Astrocyte (in vitro differentiated cells and primary cell): ENCODE measurements around the gene AFF4. TPM values are rescaled to one million over a fixed set of nuclear protein-coding genes. Genes with fewer than 3 reads are reported as not detected.
"Not testable (repeated sequence)": the region's sequence is repeated elsewhere in the genome, so short reads cannot be mapped to it uniquely, and the experiment has no call there.

Experiments used
- DNase-seq: peaks from one replicate; pipeline ENCODE4 v3.0.0-alpha.2; 2010; ENCODE audit warnings: low read depth
- FAIRE-seq: peaks from 2 replicates; lab custom pipeline; 2011; peaks lifted over from hg19 to GRCh38; lab: Jason Lieb, UNC
- H2AFZ ChIP-seq: 2 replicates; pipeline ENCODE4 v1.6.0; 2012; ENCODE audit warnings: low read depth, low read length, inconsistent platforms
- H3K27ac ChIP-seq: 2 replicates; pipeline ENCODE4 v1.5.1; 2011; ENCODE audit warnings: low read depth, low read length, inconsistent platforms
- H3K27me3 ChIP-seq: 2 replicates; pipeline ENCODE4 v1.6.0; 2011; ENCODE audit warnings: low read length, inconsistent platforms; ENCODE audit not compliant: insufficient read depth
- H3K36me3 ChIP-seq: 2 replicates; pipeline ENCODE4 v1.5.1; 2011; ENCODE audit warnings: low read length, inconsistent platforms; ENCODE audit not compliant: insufficient read depth
- H3K4me1 ChIP-seq: 2 replicates; pipeline ENCODE4 v1.5.1; 2011; ENCODE audit warnings: low read length, inconsistent platforms; ENCODE audit not compliant: insufficient read depth
- H3K4me2 ChIP-seq: 2 replicates; pipeline ENCODE4 v1.6.0; 2012; ENCODE audit warnings: low read length, inconsistent platforms
- H3K4me3 ChIP-seq: 2 replicates; pipeline ENCODE4 v1.5.1; 2011; ENCODE audit warnings: low read depth, mild to moderate bottlenecking, low read length, inconsistent platforms; ENCODE audit not compliant: insufficient read depth
- H3K79me2 ChIP-seq: 2 replicates; pipeline ENCODE4 v1.6.0; 2012; ENCODE audit warnings: mild to moderate bottlenecking, low read length, inconsistent platforms; ENCODE audit not compliant: insufficient read depth
- H3K9ac ChIP-seq: 2 replicates; pipeline ENCODE4 v1.6.0; 2012; ENCODE audit warnings: mild to moderate bottlenecking, low read length, inconsistent platforms
- H3K9me3 ChIP-seq: 2 replicates; pipeline ENCODE4 v1.5.1; 2012; ENCODE audit warnings: low read depth, mild to moderate bottlenecking, low read length, inconsistent platforms; ENCODE audit not compliant: insufficient read depth
- H4K20me1 ChIP-seq: 2 replicates; pipeline ENCODE4 v1.6.0; 2012; ENCODE audit warnings: low read length, inconsistent platforms; ENCODE audit not compliant: insufficient read depth
- H3K27ac Mint-ChIP-seq: one replicate; pipeline ENCODE4 v1.8.0; 2021; ENCODE audit warnings: mild to moderate bottlenecking, mixed read lengths; ENCODE audit not compliant: unreplicated experiment
- H3K27me3 Mint-ChIP-seq: one replicate; pipeline ENCODE4 v1.8.0; 2021; ENCODE audit warnings: low read depth, mixed read lengths; ENCODE audit not compliant: unreplicated experiment
- H3K36me3 Mint-ChIP-seq: one replicate; pipeline ENCODE4 v1.8.0; 2021; ENCODE audit warnings: low read depth, mixed read lengths; ENCODE audit not compliant: unreplicated experiment
- H3K4me1 Mint-ChIP-seq: one replicate; pipeline ENCODE4 v1.8.0; 2021; ENCODE audit warnings: low read depth, mixed read lengths; ENCODE audit not compliant: unreplicated experiment
- H3K4me3 Mint-ChIP-seq: one replicate; pipeline ENCODE4 v1.8.0; 2021; ENCODE audit warnings: mild to moderate bottlenecking, moderate library complexity, mixed read lengths; ENCODE audit not compliant: unreplicated experiment
- H3K9me3 Mint-ChIP-seq: one replicate; pipeline ENCODE4 v1.8.0; 2021; ENCODE audit warnings: mild to moderate bottlenecking, mixed read lengths; ENCODE audit not compliant: unreplicated experiment
- CTCF ChIP-seq: IDR thresholded peaks from 2 replicates; pipeline ENCODE4 v1.5.1; 2011; ENCODE audit warnings: low read depth, mild to moderate bottlenecking, inconsistent platforms, low read length, moderate library complexity; ENCODE audit not compliant: insufficient read depth
- EZH2 ChIP-seq: IDR thresholded peaks from 2 replicates; pipeline ENCODE4 v1.6.1; 2012; ENCODE audit warnings: mild to moderate bottlenecking, low read length, inconsistent platforms; ENCODE audit not compliant: insufficient read depth
- total RNA-seq: library from RNA; stranded (reverse); gene quantifications from 2 replicates; pipeline ENCODE4 v1.2.1, GENCODE V29; 2021

The AFF4 gene
- total RNA-seq, 1 donor from 2014 or later: 163 TPM

GRCh38 chr5:132961123-132961815, 2.2 kb downstream of the AFF4 start:
- peak; percentile 36 for DNase-seq

GRCh38 chr5:132956166-132956799, 7.2 kb downstream of the AFF4 start:
- not testable (repeated sequence) for H3K4me3 ChIP-seq, FAIRE-seq, H3K27ac ChIP-seq, H3K4me1 ChIP-seq, H3K9ac ChIP-seq, H3K9me3 ChIP-seq, H3K4me2 ChIP-seq, H2AFZ ChIP-seq, H3K4me3 Mint-ChIP-seq, H3K27me3 Mint-ChIP-seq, DNase-seq, H3K9me3 Mint-ChIP-seq, H3K27me3 ChIP-seq, H3K36me3 ChIP-seq
- Mint-ChIP-seq H3K4me1 (peaks cover 16% of the 10 kb centered on the region), H3K27ac (peak overlapping the region; percentile 41), H3K36me3 (peaks cover 10% of the 10 kb centered on the region)
- H4K20me1 ChIP-seq: peaks cover 96% of the 10 kb centered on the region
- H3K79me2 ChIP-seq: peaks cover 96% of the 10 kb centered on the region

More at GRCh38 chr5:132961123-132961815, 2.2 kb downstream of the AFF4 start:
- Histone ChIP-seq H3K9ac (peak overlapping the region; percentile 98), H3K4me3 (peak overlapping the region; percentile 87), H3K4me2 (peak overlapping the region; percentile 88), H3K79me2 (peaks cover 77% of the 10 kb centered on the region), H4K20me1 (peaks cover 60% of the 10 kb centered on the region), H3K27ac (peak overlapping the region; percentile 96)
- not testable (repeated sequence) for H3K9me3 Mint-ChIP-seq, H3K4me1 ChIP-seq, H2AFZ ChIP-seq, H3K36me3 ChIP-seq, H3K36me3 Mint-ChIP-seq, H3K4me1 Mint-ChIP-seq, H3K9me3 ChIP-seq, FAIRE-seq, H3K27me3 ChIP-seq, H3K27me3 Mint-ChIP-seq
- H3K4me3 Mint-ChIP-seq: peak overlapping the region; percentile 99
- peak overlapping the region; percentile 100 for H3K27ac Mint-ChIP-seq

GRCh38 chr5:132953710-132954109, 9.7 kb downstream of the AFF4 start:
- Histone ChIP-seq H3K27ac (no peak overlapping the region), H3K79me2 (peaks cover 96% of the 10 kb centered on the region), H4K20me1 (peaks cover 95% of the 10 kb centered on the region), H3K4me3 (no peak overlapping the region), H3K36me3 (peaks cover 5% of the 10 kb centered on the region), H3K9ac (no peak overlapping the region), H3K4me1 (peaks cover under 1% of the 10 kb centered on the region), H3K9me3 (no peaks in the 10 kb centered on the region), H2AFZ (no peak overlapping the region), H3K27me3 (no peaks in the 10 kb centered on the region), H3K4me2 (no peak overlapping the region)
- peaks cover 16% of the 10 kb centered on the region for H3K36me3 Mint-ChIP-seq
- no peak overlapping the region for H3K4me3 Mint-ChIP-seq
- H3K9me3 Mint-ChIP-seq: no peaks in the 10 kb centered on the region
- DNase-seq (no peak), FAIRE-seq (no peak)
- H3K4me1 Mint-ChIP-seq: peaks cover 14% of the 10 kb centered on the region
- no peaks in the 10 kb centered on the region for H3K27me3 Mint-ChIP-seq
- H3K27ac Mint-ChIP-seq: peak overlapping the region; percentile 56
- no peak for TF ChIP-seq EZH2
- no peak for TF ChIP-seq CTCF
